Parathyroid adenoma (tissue), 2 donors: ENCODE data around the gene NEK6.

ENCODE experiments used
- H2AFZ ChIP-seq: fragments of 300-600 bp; sonication (generic); one replicate; pipeline ENCODE4 v1.7.0; 2017; ENCODE audit warnings: antibody characterized with exemption, mild to moderate bottlenecking
- H3K27ac ChIP-seq: fragments of 300-600 bp; sonication (generic); one replicate; pipeline ENCODE4 v1.7.0; 2017
- H3K27me3 ChIP-seq: fragments of 300-600 bp; sonication (generic); one replicate; pipeline ENCODE4 v1.7.0; 2017; ENCODE audit warnings: low read length; ENCODE audit not compliant: control insufficient read depth, insufficient read depth
- H3K36me3 ChIP-seq: fragments of 300-600 bp; sonication (generic); one replicate; pipeline ENCODE4 v1.7.0; 2017; ENCODE audit warnings: low read length; ENCODE audit not compliant: control insufficient read depth, insufficient read depth
- H3K4me1 ChIP-seq: fragments of 300-600 bp; sonication (generic); one replicate; pipeline ENCODE4 v1.7.0; 2017; ENCODE audit warnings: control low read depth
- H3K4me2 ChIP-seq: fragments of 300-600 bp; sonication (generic); one replicate; pipeline ENCODE4 v1.7.0; 2017; ENCODE audit warnings: low read length
- H3K4me3 ChIP-seq: fragments of 300-600 bp; sonication (generic); one replicate; pipeline ENCODE4 v1.7.0; 2017; ENCODE audit warnings: low read depth, low read length
- H3K79me2 ChIP-seq: fragments of 300-600 bp; sonication (generic); one replicate; pipeline ENCODE4 v1.7.0; 2017; ENCODE audit warnings: control low read depth
- H3K9ac ChIP-seq: fragments of 300-600 bp; sonication (generic); one replicate; pipeline ENCODE4 v1.7.0; 2017; ENCODE audit warnings: mild to moderate bottlenecking
- H3K9me3 ChIP-seq: fragments of 300-600 bp; sonication (generic); one replicate; pipeline ENCODE4 v1.7.0; 2017; ENCODE audit warnings: low read length; ENCODE audit not compliant: control insufficient read depth
- CTCF ChIP-seq: fragments of 300-600 bp; sonication (generic); IDR thresholded peaks from one replicate; pipeline ENCODE4 v1.7.0; 2017; ENCODE audit warnings: antibody characterized with exemption, mild to moderate bottlenecking
- donor health status: primary hyperparathyroidism.

Gene NEK6

DNA sequence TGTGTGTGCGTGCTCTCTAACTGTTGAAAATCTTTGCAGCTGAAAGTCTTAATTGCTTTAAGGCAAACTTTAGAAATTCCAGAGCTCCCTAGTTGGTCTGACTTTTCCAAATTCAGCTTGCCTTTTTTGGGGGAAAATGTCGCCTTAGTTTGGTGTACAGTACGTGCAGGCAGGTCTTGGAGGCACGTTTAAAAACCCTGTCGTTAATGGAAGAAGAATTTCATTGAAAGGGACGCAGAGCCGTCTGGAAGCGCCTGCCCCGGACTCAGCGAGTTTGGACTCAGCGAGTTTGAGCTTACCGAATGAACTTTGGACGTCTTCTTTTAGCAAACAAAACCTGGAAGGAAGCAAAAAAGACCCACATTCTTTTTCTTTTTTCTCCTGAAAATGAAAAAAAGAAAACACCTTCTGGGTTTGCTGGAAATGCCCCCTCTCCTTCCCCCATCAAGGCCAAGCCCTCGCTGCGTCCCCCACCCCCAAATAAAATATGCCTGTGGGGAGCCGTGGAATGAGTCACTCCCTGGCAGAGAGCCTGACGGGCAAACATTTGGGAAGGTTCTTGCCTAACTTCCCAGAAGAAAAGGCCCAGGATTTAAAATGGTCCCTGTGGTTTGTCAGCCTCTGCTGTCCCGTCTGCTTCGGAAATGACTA lies 1.5 kb downstream of the NEK6 start:
- no peak for TF ChIP-seq CTCF
- H3K9ac ChIP-seq: no peak overlapping the region
- peak overlapping the region; percentile 22 for H3K4me2 ChIP-seq
- H3K36me3 ChIP-seq: no peaks in the 10 kb centered on the region
- H3K27ac ChIP-seq: peak overlapping the region; percentile 63
- no peaks in the 10 kb centered on the region for H3K9me3 ChIP-seq
- peak overlapping the region; percentile 35 for H3K4me3 ChIP-seq
- no peaks in the 10 kb centered on the region for H3K79me2 ChIP-seq
- no peaks in the 10 kb centered on the region for H3K27me3 ChIP-seq
- H2AFZ ChIP-seq: no peak overlapping the region
- no peaks in the 10 kb centered on the region for H3K4me1 ChIP-seq

DNA sequence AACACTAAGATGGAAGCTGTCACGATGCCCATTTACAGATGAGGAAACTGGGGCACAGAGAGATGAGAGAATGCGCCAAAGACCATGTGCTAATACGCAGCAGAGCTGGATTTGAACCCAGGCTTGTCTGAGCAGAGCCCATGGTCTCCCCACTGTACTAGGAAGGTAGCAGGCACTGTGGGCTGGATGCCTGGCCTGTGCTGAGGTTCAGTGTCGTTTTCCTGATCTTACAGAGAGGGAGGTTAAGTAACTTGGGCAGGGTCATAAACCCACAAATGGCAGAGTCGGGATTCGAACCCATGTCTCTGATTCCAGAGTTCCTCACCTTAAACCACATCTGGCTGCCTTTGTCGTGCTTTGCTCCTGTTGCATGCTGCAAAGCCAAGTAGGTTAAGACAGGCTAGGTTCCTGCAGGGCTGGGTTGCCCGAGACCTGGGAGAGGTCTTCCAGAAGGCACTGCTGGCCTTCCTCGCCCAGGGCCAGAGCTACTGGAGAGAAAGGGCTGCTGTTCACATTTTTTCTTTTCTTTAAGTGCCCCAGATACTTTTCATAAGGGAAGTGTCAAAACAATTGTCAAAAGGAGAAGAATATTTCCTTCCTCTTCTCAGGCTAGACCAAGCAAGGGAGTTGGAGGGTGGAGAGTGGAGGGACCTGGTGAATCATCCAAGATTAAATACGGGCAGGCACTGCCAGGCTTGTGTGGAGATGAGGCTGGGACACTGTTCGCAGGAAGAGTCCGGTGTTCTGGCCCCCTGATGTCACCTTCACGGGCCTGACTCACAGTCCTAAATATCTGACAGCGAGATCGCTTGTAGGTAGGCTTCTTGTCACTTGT lies 3.2 kb downstream of the NEK6 start:
- H2AFZ ChIP-seq: no peak overlapping the region
- H3K9ac ChIP-seq: no peak overlapping the region
- no peak overlapping the region for H3K27ac ChIP-seq
- no peak for TF ChIP-seq CTCF
- no peaks in the 10 kb centered on the region for H3K4me1 ChIP-seq
- H3K27me3 ChIP-seq: no peaks in the 10 kb centered on the region
- no peak overlapping the region for H3K4me3 ChIP-seq
- H3K4me2 ChIP-seq: no peak overlapping the region
- no peaks in the 10 kb centered on the region for H3K36me3 ChIP-seq
- H3K79me2 ChIP-seq: no peaks in the 10 kb centered on the region
- no peaks in the 10 kb centered on the region for H3K9me3 ChIP-seq

DNA sequence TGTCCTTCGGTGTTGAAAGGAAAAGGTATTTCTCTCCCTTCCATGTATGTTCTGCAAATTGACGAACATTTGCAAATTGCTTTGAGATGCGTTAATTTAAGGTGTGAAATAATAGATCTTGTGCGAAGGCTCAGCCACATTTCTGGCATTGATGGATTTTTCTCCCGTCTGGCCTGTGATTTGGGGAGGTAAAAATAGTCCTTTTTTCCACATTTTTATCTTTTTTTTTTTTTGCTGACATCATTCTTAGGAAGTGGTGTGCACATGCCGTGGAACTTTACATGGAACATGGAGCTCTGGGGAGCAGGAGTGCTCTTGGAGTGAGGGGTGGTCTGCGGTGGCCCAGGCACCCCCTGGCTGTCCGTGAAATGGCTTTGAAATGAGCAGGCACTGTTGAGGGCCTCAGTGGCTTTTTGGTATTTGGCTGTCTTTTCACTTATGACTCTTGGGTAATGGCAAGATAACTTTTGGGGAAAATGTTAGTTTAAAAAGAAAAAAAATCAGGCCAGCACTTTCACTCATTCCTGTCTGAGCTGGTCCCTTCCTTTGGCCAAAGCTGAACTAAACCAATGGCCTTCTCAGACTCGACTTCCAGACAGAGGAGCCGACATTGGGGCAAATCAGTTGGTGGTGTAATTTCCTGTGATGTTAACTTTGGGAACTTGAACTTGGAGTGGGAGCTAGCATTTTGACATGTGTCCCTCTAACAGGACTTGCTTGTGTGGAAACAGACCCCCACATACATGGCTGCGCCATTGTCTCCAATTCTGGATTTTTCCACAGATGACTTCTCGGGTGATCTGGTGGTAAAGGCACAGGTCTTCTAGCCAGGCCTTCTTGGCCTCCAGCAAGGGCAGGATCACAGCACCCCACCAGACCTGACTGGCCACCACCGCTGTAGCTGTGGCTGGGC lies 4.2 kb downstream of the NEK6 start:
- H3K79me2 ChIP-seq: no peaks in the 10 kb centered on the region
- no peaks in the 10 kb centered on the region for H3K36me3 ChIP-seq
- TF ChIP-seq CTCF: no peak
- no peak overlapping the region for H3K4me3 ChIP-seq
- H3K4me1 ChIP-seq: no peaks in the 10 kb centered on the region
- no peak overlapping the region for H3K9ac ChIP-seq
- H3K27ac ChIP-seq: no peak overlapping the region
- no peaks in the 10 kb centered on the region for H3K9me3 ChIP-seq
- no peak overlapping the region for H3K4me2 ChIP-seq
- H2AFZ ChIP-seq: no peak overlapping the region
- no peaks in the 10 kb centered on the region for H3K27me3 ChIP-seq

DNA sequence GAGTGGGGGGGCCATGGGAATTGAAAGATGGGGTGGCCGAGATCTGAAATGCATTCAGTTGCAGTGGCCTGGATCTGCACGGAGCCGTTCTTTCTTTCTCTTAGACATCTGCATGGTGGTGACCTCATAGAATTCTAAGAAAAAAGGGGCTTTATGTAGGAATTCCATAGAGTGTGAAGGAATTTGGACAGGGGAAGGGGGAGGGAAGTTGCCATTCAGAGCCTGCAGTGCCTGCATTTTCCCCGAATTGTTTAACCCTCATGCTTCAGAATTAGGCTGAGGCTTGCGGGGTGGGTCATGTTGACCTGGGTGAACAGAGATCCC lies 4.9 kb downstream of the NEK6 start:
- Histone ChIP-seq H3K27ac (no peak overlapping the region), H3K79me2 (no peaks in the 10 kb centered on the region), H3K4me3 (no peak overlapping the region), H3K36me3 (no peaks in the 10 kb centered on the region), H3K4me1 (no peaks in the 10 kb centered on the region), H2AFZ (no peak overlapping the region), H3K4me2 (no peak overlapping the region), H3K27me3 (no peaks in the 10 kb centered on the region), H3K9ac (no peak overlapping the region), H3K9me3 (no peaks in the 10 kb centered on the region)
- TF ChIP-seq CTCF: no peak
